GM13976 (cell line): ENCODE measurements around the gene ASTN2.

Experiments
- DNase-seq: peaks from one replicate; pipeline ENCODE4 v3.0.0; 2012; ENCODE audit warnings: low spot score
- in situ Hi-C: fragments of 300-500 bp; cut with MboI; formaldehyde crosslinking; loops from one replicate; pipeline ENCODE4 v1.12.0; 2022; ENCODE audit warnings: low sequenced_read_pairs, mixed read lengths, inconsistent platforms; ENCODE audit not compliant: unreplicated experiment
- TF ChIP-seq, protein P1 (sequence below): IDR thresholded peaks from 2 replicates; pipeline ENCODE4 v1.5.1; 2012; ENCODE audit warnings: borderline replicate concordance, mild to moderate bottlenecking; ENCODE audit not compliant: insufficient read depth; ENCODE audit errors: extremely low read depth, missing control alignments, control extremely low read depth

Gene ASTN2

DNA sequence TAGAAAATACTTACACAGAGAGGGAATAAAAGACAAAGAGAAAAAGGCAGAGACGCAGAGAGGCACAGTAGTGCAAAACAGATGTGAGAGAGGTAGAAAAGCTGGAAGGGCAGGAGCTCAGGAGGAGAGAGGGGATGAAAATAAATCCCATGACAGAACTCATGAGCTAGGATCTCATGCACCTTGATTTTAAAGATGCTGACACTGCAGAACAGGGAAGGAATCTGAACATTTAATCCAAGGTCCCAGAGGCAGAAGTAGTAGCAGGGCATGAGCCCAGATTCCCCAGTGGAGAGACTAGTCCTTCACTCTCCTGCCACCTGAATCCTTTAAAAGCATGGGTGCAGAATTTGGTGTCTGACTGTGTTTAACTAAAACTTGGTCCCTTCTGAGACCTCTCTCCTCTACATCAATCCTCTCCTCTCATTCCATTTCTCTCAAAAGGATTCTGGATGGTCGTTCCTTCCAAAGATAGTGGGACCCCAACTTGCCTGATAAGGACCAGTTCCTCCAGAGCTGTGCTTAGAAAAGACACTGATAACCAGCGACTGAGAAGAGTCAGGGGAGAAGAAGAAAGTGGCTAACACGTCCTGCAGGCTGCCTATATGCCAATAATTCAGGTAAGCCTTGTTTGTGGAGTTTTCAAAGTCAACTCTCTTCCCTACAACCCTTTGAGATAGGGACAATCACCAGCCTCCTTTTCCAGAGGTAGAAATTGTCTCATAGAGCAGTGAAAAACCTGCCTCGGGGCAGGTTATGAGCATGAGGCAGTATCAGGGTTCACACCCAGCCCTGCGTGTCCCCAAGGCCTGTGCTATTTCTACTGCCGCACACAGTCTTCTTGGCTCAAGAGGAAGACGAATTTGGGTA lies 931.0 kb downstream of the ASTN2 start:
- in situ Hi-C loops = no loop called here
- no peak for DNase-seq

DNA sequence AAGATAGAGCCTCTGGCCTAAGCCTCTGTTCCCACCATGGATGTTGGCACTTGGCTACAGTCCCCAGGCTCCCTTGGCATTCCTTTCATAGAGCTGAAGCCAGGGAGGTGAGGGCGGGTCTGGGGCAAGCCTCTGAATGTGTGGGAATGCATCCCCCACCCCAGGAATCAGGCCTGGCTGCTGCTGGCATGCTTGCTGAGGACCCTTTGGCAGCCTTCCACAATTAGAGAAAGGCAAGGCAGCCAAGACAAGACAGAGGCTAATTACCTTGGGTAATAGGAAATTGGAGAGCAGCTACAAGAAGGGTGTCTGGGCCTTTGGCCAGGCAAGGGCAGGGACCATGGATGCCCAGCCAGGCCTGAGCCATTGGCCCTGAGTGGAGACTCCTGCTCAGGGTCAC lies 932.1 kb downstream of the ASTN2 start:
- no peak for DNase-seq
- in situ Hi-C loops = no loop called here
- TF ChIP-seq, protein P1, sequence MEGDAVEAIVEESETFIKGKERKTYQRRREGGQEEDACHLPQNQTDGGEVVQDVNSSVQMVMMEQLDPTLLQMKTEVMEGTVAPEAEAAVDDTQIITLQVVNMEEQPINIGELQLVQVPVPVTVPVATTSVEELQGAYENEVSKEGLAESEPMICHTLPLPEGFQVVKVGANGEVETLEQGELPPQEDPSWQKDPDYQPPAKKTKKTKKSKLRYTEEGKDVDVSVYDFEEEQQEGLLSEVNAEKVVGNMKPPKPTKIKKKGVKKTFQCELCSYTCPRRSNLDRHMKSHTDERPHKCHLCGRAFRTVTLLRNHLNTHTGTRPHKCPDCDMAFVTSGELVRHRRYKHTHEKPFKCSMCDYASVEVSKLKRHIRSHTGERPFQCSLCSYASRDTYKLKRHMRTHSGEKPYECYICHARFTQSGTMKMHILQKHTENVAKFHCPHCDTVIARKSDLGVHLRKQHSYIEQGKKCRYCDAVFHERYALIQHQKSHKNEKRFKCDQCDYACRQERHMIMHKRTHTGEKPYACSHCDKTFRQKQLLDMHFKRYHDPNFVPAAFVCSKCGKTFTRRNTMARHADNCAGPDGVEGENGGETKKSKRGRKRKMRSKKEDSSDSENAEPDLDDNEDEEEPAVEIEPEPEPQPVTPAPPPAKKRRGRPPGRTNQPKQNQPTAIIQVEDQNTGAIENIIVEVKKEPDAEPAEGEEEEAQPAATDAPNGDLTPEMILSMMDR = no peak

More for the DNA sequence above, 931.0 kb downstream of the ASTN2 start:
- TF ChIP-seq, protein P1 = no peak

DNA sequence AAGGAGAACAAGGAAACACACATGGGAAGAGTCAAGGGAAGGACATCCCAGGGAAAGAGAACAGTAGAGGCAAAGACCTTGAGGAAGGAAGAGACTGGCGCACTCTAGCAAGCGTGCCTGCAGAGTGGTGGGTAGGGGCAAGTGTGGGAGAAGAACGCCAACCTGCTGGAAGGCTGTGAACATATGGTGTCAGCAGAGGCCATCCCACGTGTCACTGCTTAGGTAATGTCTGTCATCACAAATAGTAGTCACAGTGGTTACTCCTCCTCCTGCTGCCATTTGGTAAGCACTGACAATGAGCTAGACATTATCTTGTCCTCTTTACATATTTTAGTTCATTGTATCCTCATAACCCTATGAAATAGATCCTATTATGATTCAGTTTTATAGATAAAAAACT lies 934.2 kb downstream of the ASTN2 start:
- TF ChIP-seq, protein P1 = no peak
- DNase-seq = no peak
- in situ Hi-C loops = no loop called here

DNA sequence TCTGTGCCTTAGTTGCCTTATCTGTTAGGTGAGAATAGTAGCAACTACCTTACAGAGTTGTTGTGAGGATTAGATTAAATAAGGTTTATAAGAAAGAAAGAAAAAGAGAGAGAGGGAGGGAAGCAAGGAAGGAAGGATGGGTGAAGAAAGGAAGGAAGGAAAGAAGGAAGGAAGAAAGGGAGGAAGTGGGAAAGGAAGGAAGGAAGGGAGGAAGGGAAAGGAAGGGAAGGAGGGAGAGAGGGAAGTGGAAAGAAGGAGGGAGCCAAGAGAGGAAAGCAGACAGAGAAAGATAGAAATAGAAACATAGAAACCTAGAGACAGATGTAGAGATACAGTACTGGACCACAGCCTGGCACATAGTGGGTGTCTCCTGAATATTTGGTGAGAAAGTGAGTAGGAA lies 934.9 kb downstream of the ASTN2 start:
- no peak for DNase-seq
- in situ Hi-C loops = no loop called here
- TF ChIP-seq, protein P1 = no peak

DNA sequence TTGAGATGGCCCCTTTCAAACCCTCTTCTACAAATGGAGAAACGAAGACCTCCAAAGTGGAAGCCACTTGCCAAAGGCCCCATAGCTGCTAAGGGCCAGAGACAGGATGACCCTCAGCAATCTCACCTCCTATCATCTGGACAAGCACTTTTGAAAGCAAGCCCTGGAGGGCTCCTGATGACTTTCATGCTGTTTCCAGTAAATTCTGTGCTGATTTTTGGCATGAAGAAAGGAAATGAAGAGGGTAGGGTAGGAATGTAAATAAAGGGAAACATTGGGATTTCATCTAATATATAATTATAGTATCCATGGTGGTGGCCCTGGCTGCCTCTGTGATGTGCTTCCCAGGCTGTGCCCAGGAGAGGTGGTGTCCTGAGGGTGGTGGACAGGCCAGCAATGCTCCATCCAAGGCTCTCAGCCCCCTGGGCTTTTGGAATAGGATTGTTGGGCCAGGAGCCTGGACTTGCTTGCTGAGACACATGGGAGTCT lies 935.8 kb downstream of the ASTN2 start:
- no peak for DNase-seq
- TF ChIP-seq, protein P1 = no peak
- in situ Hi-C loops = no loop called here

DNA sequence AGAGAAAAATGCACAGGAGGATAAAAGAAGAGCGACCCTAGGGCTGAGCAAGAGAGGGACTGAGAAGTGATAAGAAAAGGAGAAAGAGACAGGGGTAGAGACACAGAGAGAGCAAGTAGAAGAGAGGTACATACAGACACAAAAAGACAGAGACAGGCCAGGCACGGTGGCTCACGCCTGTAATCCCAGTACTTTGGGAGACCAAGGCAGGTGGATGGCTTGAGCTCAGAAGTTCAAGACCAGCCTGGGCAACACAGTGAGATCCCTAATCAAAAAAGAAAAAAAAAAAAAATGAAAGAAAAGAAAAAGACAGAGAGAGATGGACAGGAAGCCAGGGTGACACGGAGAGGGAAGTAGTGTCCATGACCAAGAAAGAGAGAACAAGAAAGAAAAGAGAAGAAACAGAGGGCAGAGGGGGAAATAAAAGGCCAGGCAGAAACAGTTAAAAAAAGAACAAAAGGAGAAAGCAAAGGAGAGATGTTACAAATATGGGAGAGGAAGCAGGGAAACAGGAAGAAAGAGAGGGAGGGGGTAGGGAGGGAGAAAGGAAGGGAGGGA lies 937.2 kb downstream of the ASTN2 start:
- in situ Hi-C loops = no loop called here
- no peak for DNase-seq
- TF ChIP-seq, protein P1 = no peak
